GM18951 (cell line): Measurements from ENCODE around the gene RAET1E.
"Not testable (repeated sequence)": the region's sequence is repeated elsewhere in the genome, so short reads cannot be mapped to it uniquely, and the experiment has no call there.

Experiments
- POLR2A ChIP-seq: IDR thresholded peaks from 4 replicates; pipeline ENCODE4 v1.6.1; 2011; ENCODE audit warnings: mild to moderate bottlenecking; ENCODE audit not compliant: insufficient read length, insufficient read depth; ENCODE audit errors: extremely low read depth
- in situ Hi-C: fragments of 300-500 bp; cut with MboI; formaldehyde crosslinking; loops from one replicate; pipeline ENCODE4 v1.12.0; 2022; ENCODE audit warnings: low sequenced_read_pairs, mixed read lengths, inconsistent platforms; ENCODE audit not compliant: unreplicated experiment

RAET1E gene, protein sequence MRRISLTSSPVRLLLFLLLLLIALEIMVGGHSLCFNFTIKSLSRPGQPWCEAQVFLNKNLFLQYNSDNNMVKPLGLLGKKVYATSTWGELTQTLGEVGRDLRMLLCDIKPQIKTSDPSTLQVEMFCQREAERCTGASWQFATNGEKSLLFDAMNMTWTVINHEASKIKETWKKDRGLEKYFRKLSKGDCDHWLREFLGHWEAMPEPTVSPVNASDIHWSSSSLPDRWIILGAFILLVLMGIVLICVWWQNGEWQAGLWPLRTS

DNA sequence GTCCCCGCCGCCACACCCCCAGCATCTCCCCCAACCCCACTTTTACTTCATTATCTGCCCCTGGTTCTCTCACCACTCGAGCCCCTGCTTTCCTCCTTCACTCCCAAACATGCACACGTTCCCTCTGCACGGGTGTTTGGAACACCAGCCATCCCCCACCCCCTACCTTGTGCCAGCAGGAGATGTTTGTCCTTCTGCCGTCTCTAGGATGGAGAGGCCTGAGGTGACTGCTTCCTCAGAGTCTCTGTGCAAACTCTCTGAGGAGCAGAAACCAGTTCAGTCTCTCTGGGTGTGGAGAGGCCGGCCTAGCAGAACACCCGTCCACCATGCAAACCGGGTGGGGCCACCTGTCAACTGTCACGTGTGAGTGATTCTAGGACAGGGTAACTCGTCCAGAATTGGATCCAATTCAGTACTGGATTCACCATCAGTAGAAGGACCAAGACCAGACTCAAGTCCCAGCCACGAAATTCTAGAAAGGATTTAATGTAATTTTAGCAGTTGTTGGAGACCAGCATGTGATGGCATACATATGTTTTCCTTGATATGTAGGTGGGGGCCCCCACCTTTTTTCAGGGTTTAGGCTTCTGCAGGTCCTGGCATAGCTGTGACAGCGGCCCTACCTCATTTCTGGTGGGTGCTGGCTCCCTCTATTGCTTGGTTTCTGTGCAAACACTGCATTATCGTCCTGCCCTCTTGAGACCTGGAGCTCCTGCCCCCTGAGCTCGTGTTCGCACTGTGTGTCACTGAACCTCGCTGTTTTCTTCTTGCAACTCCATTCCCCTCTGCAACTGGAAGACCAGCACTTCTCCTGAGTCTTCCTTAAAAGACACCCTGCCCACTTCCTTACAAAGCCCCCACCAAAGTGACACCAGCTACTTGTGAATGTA lies at the start of gene RAET1E:
Gene RAET1E, minus strand, starts transcription at position 259 of the 890 bp plus-strand sequence. CDS start 7,212 bp downstream, outside the sequence.
- in situ Hi-C loops = no loop called here
- no peak for TF ChIP-seq POLR2A

DNA sequence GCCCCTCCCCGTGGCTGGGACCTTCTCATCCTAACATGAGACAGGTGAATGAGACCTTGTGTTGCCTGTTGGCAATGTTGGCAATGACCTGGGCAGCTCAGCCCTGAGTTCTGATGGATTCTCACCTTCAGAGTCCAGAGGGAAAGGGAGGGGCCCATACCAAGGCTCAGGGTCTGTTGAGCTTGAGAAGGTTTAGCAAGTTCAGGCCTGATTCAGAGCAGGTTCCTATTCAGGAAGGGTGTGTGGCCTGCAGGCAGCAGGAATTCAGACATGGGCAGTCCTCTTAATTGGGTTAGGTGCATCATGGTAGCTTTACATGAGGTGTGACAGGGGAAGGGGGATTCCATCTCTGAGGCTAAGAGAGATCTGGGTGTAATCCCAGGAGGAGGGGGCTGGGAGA lies 49.6 kb upstream of the RAET1E start:
- in situ Hi-C loops = not testable (repeated sequence)

DNA sequence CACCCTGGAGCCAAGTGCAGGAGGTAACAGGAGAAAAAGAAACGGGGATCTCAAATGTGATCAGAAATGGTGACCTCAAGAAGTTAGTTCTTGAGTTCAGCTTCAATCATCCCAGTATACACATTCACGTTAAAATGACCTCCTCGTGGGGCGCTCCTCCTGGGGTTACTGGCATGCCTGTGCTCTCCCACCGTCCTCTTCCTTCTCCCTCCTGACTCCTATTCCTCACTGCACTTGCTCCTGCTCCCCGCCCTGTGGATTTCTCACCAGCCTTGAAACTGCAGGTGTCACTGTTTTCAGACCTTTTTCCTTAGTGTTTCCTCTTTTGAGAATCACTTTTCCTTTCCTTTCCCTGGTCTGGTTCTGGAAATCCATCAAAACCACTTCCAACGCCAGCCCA lies 48.7 kb upstream of the RAET1E start:
- in situ Hi-C loops = not testable (repeated sequence)

DNA sequence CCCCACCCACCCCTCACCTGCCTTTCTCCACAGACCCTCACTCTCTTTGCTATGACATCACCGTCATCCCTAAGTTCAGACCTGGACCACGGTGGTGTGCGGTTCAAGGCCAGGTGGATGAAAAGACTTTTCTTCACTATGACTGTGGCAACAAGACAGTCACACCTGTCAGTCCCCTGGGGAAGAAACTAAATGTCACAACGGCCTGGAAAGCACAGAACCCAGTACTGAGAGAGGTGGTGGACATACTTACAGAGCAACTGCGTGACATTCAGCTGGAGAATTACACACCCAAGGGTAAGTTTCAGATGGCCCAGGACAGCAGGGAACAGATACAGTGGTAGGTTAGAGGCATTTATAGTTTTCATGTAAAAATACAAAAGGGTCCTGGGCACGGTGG lies 47.4 kb upstream of the RAET1E start:
- in situ Hi-C loops = not testable (repeated sequence)

DNA sequence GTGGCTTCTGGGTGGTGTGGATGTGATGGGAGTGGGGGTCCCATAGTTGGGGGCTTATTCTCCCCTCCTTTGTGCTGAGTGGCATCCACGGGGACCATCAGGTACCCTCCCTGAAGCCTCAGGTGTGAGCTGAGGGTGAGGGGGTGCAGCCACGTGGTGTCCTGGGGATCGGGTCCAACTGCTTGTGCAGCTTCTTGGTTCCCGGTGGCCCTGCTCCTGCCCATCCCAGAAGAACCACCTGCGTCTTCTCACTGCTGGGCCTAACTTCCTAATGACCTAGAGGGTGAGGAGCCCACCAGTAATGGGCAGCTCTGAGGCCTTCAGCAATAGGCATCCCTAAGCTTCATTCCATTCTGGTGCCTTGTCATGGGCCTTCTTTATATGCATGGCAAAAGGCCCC lies 45.4 kb upstream of the RAET1E start:
- in situ Hi-C loops = not testable (repeated sequence)

DNA sequence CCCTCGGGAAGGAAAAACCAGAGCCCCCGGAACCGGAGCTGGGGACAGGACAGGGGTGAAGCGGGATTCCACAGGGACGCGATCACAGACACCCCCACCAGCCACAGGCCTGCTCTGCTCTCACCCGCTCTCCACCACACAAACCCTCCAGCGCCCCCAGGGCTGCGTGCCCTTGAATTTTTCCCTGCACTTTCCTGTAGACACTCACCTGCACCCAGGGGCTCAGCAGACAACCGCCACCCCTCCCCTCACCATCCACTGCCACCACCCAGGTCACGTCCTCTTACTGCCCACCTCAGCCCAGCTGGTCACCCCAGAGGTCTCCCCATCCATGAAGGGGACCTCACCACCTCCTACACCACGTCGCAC lies 44.5 kb upstream of the RAET1E start:
- TF ChIP-seq POLR2A = no peak
- in situ Hi-C loops = no loop called here

DNA sequence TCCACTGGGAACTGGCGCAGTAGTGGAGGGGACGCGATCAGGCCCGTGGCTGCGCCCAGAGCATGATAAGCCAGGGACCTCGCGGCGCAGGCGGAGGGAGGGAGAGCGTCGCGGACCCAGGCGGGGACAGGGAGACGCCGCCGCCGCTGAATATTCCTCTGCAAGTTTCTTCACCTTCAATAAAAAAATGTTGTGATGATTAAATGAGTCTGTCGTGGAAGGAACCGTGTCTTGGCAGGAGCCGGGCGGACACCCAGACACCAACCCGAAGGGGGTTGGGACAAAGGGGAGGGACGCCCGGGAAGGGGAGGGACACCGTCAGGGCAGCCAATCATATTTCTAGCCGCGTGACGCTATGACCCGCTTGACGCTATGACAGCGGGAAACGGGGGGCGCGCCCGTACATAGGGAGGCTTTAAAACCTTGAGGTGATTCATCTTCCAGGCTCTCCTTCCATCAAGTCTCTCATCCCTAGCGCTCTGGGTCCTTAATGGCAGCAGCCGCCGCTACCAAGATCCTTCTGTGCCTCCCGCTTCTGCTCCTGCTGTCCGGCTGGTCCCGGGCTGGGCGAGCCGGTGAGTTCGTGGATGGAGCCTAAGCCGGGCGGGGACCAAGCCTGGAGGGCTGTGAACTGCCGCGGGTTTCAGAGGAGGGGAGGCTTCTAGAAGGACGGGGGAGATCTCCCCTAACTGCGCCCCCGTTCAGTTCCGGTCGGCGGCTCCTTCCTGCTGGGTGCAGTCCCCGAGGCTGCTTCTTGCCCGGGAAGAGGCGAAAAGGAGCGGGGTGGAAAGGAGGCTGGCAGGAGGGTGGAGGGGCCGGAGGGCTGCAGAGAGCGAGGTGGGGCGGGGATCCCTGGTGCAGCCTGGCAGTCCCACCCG lies 43.9 kb upstream of the RAET1E start, which contains the start of gene ULBP2:
Gene ULBP2, plus strand, starts transcription at position 432 of the 878 bp plus-strand sequence. Its CDS starts 59 bp downstream, at position 491.
- in situ Hi-C loops = no loop called here
- TF ChIP-seq POLR2A = no peak

DNA sequence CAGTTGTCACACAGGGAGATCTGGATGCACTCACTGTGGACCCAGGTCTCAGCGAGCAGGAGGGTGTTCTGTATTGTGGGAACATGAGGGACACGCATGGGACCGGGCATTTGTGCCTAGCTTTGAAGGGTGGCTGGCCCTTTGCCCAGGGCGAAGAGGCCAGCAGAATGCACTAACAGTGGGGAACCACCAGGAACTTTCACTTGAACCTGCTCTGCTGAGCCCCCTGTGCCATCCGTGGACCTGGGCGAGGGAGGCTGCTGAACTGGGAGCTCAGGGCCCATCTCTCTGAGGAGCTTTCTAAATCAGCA lies 42.7 kb upstream of the RAET1E start:
- in situ Hi-C loops = no loop called here
- TF ChIP-seq POLR2A = no peak

DNA sequence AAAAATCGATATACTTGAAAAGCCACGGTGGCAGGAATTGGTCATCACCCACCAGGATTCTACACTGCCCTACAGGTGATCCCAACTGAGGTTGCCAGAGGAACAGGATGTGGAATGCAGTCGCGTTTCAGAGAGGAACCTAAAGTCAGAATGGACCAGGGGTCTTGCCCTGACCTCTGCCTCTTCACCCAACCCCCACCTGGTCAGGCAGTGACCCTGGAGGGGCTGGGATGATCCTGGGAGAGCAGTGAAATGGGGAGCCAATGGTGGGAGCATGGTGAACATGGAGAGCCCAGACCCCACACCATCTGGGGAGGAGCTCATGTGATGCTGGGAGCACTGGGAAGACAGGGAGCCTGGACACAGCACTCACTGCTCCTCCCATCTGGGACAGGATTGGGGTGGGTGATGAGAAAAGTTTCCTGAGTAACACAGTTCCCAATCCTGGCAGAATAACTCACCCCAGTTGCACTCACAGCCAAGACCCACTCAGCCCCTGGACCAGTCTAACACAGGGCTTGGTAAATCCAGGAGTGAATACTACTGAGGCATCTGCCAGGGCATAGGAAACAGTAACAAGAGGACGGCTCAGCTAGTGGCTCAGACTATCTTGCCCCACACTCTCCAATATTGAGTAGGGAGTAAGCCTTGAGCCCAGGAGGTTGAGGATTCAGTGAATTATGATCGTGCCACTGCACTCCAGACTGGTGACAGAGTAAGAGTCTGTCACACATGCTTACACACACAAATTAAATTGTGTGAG lies 42.2 kb upstream of the RAET1E start:
- no peak for TF ChIP-seq POLR2A
- in situ Hi-C loops = loop anchor here (5.0 kb wide), 1 partner anchor 77 kb away; no protein-coding TSS in a partner anchor

DNA sequence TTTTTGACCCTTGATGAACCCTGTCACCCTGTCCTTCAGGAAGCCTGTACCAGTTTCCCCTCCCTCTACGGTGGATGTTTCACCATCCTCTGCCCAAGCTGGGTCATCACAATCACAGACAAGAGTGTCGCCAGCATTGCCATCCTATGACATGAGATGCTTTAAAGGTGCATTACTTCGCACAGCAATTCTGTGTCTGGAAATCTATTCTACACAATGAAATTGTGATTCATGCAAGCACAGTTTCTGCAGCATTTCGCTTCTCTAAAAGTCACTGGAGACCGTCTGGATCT lies 41.4 kb upstream of the RAET1E start:
- no peak for TF ChIP-seq POLR2A
- in situ Hi-C loops = loop anchor here (5.0 kb wide), 1 partner anchor 78 kb away; no protein-coding TSS in a partner anchor

DNA sequence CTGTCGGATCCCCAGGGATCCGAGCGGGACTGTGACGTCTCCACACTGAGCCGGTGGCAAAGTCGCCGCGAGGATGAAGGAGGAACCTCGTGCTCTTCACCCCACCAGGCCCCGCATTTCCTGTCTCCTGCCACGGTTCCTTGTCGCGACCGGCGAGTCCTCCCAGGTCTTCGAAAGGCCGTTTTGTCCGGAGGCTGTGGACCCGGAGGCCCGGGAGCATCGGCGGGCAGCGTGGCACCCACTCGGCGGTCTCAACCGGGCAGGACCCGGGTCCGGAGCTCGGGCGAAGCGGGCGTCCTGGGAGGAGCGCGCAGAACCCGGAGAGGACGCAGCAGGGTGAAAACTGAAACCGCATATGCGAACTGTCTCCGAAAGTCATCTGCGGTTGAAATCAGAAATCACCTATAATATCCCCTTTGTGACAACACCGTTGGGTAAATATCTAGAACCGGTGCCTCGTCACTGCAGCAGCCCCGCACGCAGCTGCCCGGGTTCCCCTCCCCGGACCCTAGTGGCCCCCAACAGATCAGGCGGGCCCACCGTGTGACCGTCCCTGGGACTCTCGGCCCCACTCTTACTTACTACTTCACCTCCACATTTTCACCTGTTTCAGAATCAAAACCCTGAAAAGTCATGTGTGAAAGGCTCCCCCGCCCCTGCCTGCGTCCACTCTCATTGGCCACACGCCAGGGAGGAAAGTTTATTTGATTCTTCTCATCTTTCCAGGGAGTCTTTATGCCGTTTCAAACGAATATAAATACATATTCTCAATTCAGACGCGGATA lies 40.9 kb upstream of the RAET1E start:
- in situ Hi-C loops = loop anchor here (5.0 kb wide), 1 partner anchor 79 kb away; no protein-coding TSS in a partner anchor
- no peak for TF ChIP-seq POLR2A

DNA sequence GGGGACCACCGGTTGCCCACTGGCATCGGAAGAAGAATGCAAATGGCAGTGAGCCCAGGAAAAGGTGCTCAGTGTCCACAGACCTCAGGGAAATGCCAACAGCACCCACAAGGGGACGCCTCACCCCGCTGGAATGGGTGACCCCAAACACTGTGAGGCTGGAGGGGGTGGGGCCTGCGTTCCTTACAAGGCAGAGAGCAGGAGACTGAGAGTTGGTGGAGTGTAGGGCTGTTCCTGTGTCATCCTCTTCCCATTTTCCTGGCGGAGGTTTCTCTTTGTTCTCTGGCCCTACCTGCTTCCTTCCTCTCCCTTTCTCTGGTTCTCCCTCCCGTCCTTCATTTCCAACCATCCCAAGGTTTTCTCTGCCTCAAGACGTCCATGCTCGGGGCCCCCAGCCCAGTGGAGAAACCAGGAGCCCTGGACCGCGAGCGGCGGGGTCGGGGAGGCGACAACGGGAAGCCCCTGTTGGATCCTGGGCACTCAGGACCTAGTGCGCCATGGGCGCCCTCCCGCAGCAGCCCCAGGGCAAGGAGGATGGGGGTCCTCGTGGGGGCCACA lies 40.2 kb upstream of the RAET1E start:
- in situ Hi-C loops = loop anchor here (5.0 kb wide), 1 partner anchor 79 kb away; no protein-coding TSS in a partner anchor

DNA sequence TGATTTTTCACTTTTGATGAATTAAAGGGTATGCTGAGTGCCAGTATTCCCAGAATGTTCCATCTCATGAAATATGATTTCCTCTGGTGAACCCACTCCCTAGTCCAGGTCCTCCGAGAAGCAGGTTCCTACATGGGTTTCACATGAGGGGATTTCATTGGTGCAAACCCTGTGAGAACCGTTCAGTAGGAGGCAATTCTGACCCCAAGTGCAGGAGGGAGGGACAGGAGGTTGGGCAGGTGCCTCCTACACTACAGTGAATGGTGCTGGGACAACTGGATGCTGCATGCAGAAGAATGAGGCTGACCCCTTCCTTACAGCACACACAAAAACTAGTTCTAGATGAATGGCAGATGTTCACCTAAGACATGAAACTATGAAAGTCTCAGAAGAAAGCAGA lies 38.8 kb upstream of the RAET1E start:
- in situ Hi-C loops = loop anchor here (5.0 kb wide), 1 partner anchor 81 kb away; no protein-coding TSS in a partner anchor
- TF ChIP-seq POLR2A = no peak
